Measurements from ENCODE around the gene MGAT4C.

The MGAT4C gene

GRCh38 chr12:86148612-86149011 lies 107.6 kb downstream of the MGAT4C start:
- Histone ChIP-seq H3K4me3 (replicated peaks; ENCODE audit: low read depth, low read length) (no peak overlapping the region), H3K27me3 (replicated peaks; ENCODE audit: control insufficient read depth, insufficient read depth, low read length) (no peaks in the 10 kb centered on the region), H3K36me3 (ENCODE audit: control insufficient read depth, insufficient read depth, low read length) (no peaks in the 10 kb centered on the region)
- DNase-seq (ENCODE audit: extremely low read depth, insufficient read length), result no peak
- no peak for TF ChIP-seq CTCF (IDR thresholded peaks at IDR 0.05; ENCODE audit: insufficient read depth, low read length, poor library complexity, severe bottlenecking)

GRCh38 chr12:86148071-86148470 lies 108.1 kb downstream of the MGAT4C start:
- Histone ChIP-seq H3K4me3 (replicated peaks; ENCODE audit: low read depth, low read length) (no peak overlapping the region), H3K36me3 (ENCODE audit: control insufficient read depth, insufficient read depth, low read length) (no peaks in the 10 kb centered on the region), H3K27me3 (replicated peaks; ENCODE audit: control insufficient read depth, insufficient read depth, low read length) (no peaks in the 10 kb centered on the region)
- TF ChIP-seq CTCF (IDR thresholded peaks at IDR 0.05; ENCODE audit: insufficient read depth, low read length, poor library complexity, severe bottlenecking), result no peak
- DNase-seq (ENCODE audit: extremely low read depth, insufficient read length), result no peak

- no peak for DNase-seq (ENCODE audit: extremely low read depth, insufficient read length)
- Histone ChIP-seq H3K36me3 (ENCODE audit: control insufficient read depth, insufficient read depth, low read length) (no peaks in the 10 kb centered on the region), H3K27me3 (replicated peaks; ENCODE audit: control insufficient read depth, insufficient read depth, low read length) (no peaks in the 10 kb centered on the region), H3K4me3 (replicated peaks; ENCODE audit: low read depth, low read length) (no peak overlapping the region)
- TF ChIP-seq CTCF (IDR thresholded peaks at IDR 0.05; ENCODE audit: insufficient read depth, low read length, poor library complexity, severe bottlenecking), result no peak
Observed at GRCh38 chr12:86145156-86145555, 111.0 kb downstream of the MGAT4C start.

- Histone ChIP-seq H3K4me3 (replicated peaks; ENCODE audit: low read depth, low read length) (no peak overlapping the region), H3K27me3 (replicated peaks; ENCODE audit: control insufficient read depth, insufficient read depth, low read length) (no peaks in the 10 kb centered on the region), H3K36me3 (ENCODE audit: control insufficient read depth, insufficient read depth, low read length) (no peaks in the 10 kb centered on the region)
- DNase-seq (ENCODE audit: extremely low read depth, insufficient read length), result no peak
- no peak for TF ChIP-seq CTCF (IDR thresholded peaks at IDR 0.05; ENCODE audit: insufficient read depth, low read length, poor library complexity, severe bottlenecking)
Observed at GRCh38 chr12:86143162-86143561, 113.0 kb downstream of the MGAT4C start.

- Histone ChIP-seq H3K36me3 (ENCODE audit: control insufficient read depth, insufficient read depth, low read length) (no peaks in the 10 kb centered on the region), H3K27me3 (replicated peaks; ENCODE audit: control insufficient read depth, insufficient read depth, low read length) (no peaks in the 10 kb centered on the region), H3K4me3 (replicated peaks; ENCODE audit: low read depth, low read length) (no peak overlapping the region)
- no peak for TF ChIP-seq CTCF (IDR thresholded peaks at IDR 0.05; ENCODE audit: insufficient read depth, low read length, poor library complexity, severe bottlenecking)
- no peak for DNase-seq (ENCODE audit: extremely low read depth, insufficient read length)
Observed at GRCh38 chr12:86139671-86140070, 116.5 kb downstream of the MGAT4C start.

- H3K4me3 ChIP-seq (replicated peaks; ENCODE audit: low read depth, low read length), result no peak overlapping the region
- no peak for DNase-seq (ENCODE audit: extremely low read depth, insufficient read length)
- no peaks in the 10 kb centered on the region for H3K36me3 ChIP-seq (ENCODE audit: control insufficient read depth, insufficient read depth, low read length)
- no peaks in the 10 kb centered on the region for H3K27me3 ChIP-seq (replicated peaks; ENCODE audit: control insufficient read depth, insufficient read depth, low read length)
- TF ChIP-seq CTCF (IDR thresholded peaks at IDR 0.05; ENCODE audit: insufficient read depth, low read length, poor library complexity, severe bottlenecking), result no peak
Observed at GRCh38 chr12:86138770-86139169, 117.4 kb downstream of the MGAT4C start.
